ENCODE data around the gene MUS81. TPM values are rescaled to one million over a fixed set of nuclear protein-coding genes. Genes with fewer than 3 reads are reported as not detected.

MUS81 gene
- total and polyA plus RNA-seq, 9 of the 15 experiments (the other 6 are each of a cell fraction or from before 2014, with no cell fraction given), result 13.4 to 118 (median 53.7) TPM

DNA sequence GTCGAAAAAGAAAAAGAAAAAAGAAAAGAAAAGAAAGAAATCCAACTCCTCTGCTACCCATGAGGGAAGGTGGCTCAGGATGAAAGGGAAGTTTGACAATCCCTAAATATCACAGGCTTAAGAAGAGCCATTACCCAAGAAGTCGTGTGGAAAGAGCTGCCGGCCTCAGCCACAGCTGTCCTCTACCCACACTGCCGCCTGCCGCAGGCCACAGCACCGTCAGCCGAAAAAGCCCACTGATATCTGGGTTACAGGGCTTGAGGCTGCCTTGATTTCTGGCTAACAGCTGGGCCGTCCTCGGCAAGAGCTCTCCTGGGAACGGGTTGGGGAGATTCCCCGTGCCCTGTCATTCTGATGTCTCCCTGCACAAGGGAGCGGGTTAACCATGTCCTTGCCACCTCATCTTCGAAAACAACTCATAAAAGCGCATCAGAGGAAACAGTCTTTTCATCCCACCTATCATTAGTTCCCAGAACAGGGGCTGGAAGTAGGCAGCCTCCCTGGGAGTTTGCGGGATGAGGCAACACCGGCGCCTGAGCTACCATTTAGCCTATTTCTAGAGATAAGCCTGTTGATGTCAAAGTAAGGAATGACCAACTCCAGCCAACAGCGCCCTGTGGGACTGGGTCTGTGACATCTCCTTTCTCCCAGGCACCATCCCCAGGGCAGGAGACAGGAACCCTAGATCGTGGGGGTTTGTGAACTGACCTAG, 48.3 kb upstream of the MUS81 start:
- no TSS peak for BruUV-seq (replicated peaks)
- Histone ChIP-seq H4K20me1 (replicated peaks; ENCODE audit: control insufficient read depth, insufficient read depth, low read length) (0 out of 2 replicates have a peak, but pooled peaks cover 3% of the 10 kb centered on the region), H3K9me1 (ENCODE audit: control insufficient read depth, insufficient read depth, low read length) (no peaks in the 10 kb centered on the region), H2AFZ (ENCODE audit: low read depth, low read length) (0 out of 2 replicates have a peak overlapping the region, but pooled peaks have one; percentile 6), H3K4me1 (replicated peaks in 1 of 2; ENCODE audit: control insufficient read depth in 2 of 2, insufficient read depth in 2 of 2, low read length in 2 of 2) (peaks cover 4 to 9% of the 10 kb centered on the region in 2 experiments; a peak in 3 of 5 replicates), H3K9ac (ENCODE audit: insufficient read depth in 1 of 2, low read depth in 2 of 2, low read length in 2 of 2) (peak overlapping the region in 1 of 2 experiments; percentile 74; a peak in 1 of 4 replicates), H3K9me3 (replicated peaks; ENCODE audit: control insufficient read depth, insufficient read depth, low read depth, low read length) (no peaks in the 10 kb centered on the region), H3K79me2 (ENCODE audit: control insufficient read depth, insufficient read depth, low read length) (no peaks in the 10 kb centered on the region), H3K4me3 (no peak overlapping the region), H3K36me3 (ENCODE audit: control insufficient read depth, insufficient read depth, low read length) (no peaks in the 10 kb centered on the region), H3K4me2 (ENCODE audit: insufficient read depth, low read length) (no peak overlapping the region), H3K27me3 (ENCODE audit: control insufficient read depth in 2 of 2, insufficient read depth in 2 of 2, low read length in 2 of 2) (peaks cover 37 to 49% of the 10 kb centered on the region in 2 experiments; a peak in 4 of 5 replicates), H3K27ac (ENCODE audit: extremely low read depth, low read depth, low read length) (no peak overlapping the region)
- ATAC-seq (peak; percentile 64), FAIRE-seq (no peak), DNase-seq (ENCODE audit: extremely low read depth in 1 of 4, low spot score in 3 of 4) (no peak)
- CTCF ChIA-PET (ENCODE audit: low intra/inter-chr PET ratio), result no interaction called here
- WGBS (ENCODE audit: insufficient coverage, low coverage, missing lambda C conversion rate), result 12% methylated on average over 19 of the region's 19 CpGs
- POLR2A ChIA-PET, result interaction anchor here (0.7 to 1.5 kb wide), 9 partner anchors 8 to 176 kb away, joined by 3 to 7 read pairs (median 4); partner anchors contain the start of genes AP5B1 and CFL1
- in situ Hi-C loops (cut with MboI), result no loop called here
- intact Hi-C loops (cut with micrococcal nuclease), result loop anchor here (10.0 kb wide), 1 partner anchor 267 kb away; no protein-coding TSS in a partner anchor
- TF ChIP-seq CEBPG (CRISPR knock-in tag; IDR thresholded peaks at IDR 0.05) (no peak), CEBPG (tag; conservative IDR thresholded peaks at IDR 0.05 in 1 of 2, IDR thresholded peaks at IDR 0.05 in 1 of 2) (peak; percentile 30 to 58; a peak in 1 of 4 replicates), PCBP2 (IDR thresholded peaks at IDR 0.05; ENCODE audit: low read depth, low read length, poor library complexity, severe bottlenecking) (no peak), ATF3 (IDR thresholded peaks at IDR 0.05) (peak; percentile 11; the same call in 1 of the 2 replicates), ATF3 (CRISPR knock-in tag; conservative IDR thresholded peaks at IDR 0.05) (no peak), POU5F1 (IDR thresholded peaks at IDR 0.05; ENCODE audit: borderline replicate concordance, low read depth, low read length, partially characterized antibody) (no peak)
- TF ChIP-seq, protein P1, sequence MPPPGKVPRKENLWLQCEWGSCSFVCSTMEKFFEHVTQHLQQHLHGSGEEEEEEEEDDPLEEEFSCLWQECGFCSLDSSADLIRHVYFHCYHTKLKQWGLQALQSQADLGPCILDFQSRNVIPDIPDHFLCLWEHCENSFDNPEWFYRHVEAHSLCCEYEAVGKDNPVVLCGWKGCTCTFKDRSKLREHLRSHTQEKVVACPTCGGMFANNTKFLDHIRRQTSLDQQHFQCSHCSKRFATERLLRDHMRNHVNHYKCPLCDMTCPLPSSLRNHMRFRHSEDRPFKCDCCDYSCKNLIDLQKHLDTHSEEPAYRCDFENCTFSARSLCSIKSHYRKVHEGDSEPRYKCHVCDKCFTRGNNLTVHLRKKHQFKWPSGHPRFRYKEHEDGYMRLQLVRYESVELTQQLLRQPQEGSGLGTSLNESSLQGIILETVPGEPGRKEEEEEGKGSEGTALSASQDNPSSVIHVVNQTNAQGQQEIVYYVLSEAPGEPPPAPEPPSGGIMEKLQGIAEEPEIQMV (tag; conservative IDR thresholded peaks at IDR 0.05; ENCODE audit: low read depth), result no peak
- TF ChIP-seq, protein P2, sequence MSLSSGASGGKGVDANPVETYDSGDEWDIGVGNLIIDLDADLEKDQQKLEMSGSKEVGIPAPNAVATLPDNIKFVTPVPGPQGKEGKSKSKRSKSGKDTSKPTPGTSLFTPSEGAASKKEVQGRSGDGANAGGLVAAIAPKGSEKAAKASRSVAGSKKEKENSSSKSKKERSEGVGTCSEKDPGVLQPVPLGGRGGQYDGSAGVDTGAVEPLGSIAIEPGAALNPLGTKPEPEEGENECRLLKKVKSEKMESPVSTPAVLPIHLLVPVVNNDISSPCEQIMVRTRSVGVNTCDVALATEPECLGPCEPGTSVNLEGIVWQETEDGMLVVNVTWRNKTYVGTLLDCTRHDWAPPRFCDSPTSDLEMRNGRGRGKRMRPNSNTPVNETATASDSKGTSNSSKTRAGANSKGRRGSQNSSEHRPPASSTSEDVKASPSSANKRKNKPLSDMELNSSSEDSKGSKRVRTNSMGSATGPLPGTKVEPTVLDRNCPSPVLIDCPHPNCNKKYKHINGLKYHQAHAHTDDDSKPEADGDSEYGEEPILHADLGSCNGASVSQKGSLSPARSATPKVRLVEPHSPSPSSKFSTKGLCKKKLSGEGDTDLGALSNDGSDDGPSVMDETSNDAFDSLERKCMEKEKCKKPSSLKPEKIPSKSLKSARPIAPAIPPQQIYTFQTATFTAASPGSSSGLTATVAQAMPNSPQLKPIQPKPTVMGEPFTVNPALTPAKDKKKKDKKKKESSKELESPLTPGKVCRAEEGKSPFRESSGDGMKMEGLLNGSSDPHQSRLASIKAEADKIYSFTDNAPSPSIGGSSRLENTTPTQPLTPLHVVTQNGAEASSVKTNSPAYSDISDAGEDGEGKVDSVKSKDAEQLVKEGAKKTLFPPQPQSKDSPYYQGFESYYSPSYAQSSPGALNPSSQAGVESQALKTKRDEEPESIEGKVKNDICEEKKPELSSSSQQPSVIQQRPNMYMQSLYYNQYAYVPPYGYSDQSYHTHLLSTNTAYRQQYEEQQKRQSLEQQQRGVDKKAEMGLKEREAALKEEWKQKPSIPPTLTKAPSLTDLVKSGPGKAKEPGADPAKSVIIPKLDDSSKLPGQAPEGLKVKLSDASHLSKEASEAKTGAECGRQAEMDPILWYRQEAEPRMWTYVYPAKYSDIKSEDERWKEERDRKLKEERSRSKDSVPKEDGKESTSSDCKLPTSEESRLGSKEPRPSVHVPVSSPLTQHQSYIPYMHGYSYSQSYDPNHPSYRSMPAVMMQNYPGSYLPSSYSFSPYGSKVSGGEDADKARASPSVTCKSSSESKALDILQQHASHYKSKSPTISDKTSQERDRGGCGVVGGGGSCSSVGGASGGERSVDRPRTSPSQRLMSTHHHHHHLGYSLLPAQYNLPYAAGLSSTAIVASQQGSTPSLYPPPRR (CRISPR knock-in tag; IDR thresholded peaks at IDR 0.05; ENCODE audit: borderline replicate concordance), result no peak
- TF ChIP-seq, protein P3, sequence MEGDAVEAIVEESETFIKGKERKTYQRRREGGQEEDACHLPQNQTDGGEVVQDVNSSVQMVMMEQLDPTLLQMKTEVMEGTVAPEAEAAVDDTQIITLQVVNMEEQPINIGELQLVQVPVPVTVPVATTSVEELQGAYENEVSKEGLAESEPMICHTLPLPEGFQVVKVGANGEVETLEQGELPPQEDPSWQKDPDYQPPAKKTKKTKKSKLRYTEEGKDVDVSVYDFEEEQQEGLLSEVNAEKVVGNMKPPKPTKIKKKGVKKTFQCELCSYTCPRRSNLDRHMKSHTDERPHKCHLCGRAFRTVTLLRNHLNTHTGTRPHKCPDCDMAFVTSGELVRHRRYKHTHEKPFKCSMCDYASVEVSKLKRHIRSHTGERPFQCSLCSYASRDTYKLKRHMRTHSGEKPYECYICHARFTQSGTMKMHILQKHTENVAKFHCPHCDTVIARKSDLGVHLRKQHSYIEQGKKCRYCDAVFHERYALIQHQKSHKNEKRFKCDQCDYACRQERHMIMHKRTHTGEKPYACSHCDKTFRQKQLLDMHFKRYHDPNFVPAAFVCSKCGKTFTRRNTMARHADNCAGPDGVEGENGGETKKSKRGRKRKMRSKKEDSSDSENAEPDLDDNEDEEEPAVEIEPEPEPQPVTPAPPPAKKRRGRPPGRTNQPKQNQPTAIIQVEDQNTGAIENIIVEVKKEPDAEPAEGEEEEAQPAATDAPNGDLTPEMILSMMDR (IDR thresholded peaks at IDR 0.05 in 2 of 3, conservative IDR thresholded peaks at IDR 0.05 in 1 of 3; ENCODE audit: insufficient read depth in 2 of 3, low read depth in 1 of 3, low read length in 3 of 3), result peak in 2 of 3 experiments; percentile 6 to 27; a peak in 1 of 6 replicates
